A549 (cell line): ENCODE data around the gene UST. TPM values are rescaled to one million over a fixed set of nuclear protein-coding genes. Genes with fewer than 3 reads are reported as not detected.

ENCODE experiments used
- ATAC-seq, 2 experiments: fragments of 200-7000 bp in 1 of 2; fragments of >200 bp in 1 of 2; cut with Nextera tagmentation in 1 of 2; cut with Tn5 transposase in 1 of 2; 3 replicates each; pipeline versions ENCODE4 v1.8.0 to v1.9.1; 2018 to 2020; ENCODE audit warnings: mild to moderate bottlenecking in 1 of 2, moderate library complexity in 1 of 2
- CTCF ChIA-PET: fragments of 300-600 bp; sonication (Branson Sonifier 250); formaldehyde crosslinking; extraction: SDS; loops from one replicate; lab custom pipeline; 2021; ENCODE audit warnings: antibody characterized with exemption, inconsistent platforms; lab: Yijun Ruan, JAX
- POLR2A ChIA-PET: fragments of 350-600 bp; formaldehyde crosslinking; extraction: SDS; loops from one replicate; lab custom pipeline; 2021; ENCODE audit warnings: antibody characterized with exemption, inconsistent platforms; lab: Yijun Ruan, JAX
- DNase-seq, 2 experiments: peaks; one replicate each; pipeline versions ENCODE4 v3.0.0 to v3.0.0-alpha.2; 2011 to 2016; ENCODE audit warnings: low read depth in 1 of 2, low spot score in 1 of 2
- FAIRE-seq: peaks from 2 replicates; lab custom pipeline; 2011; peaks lifted over from hg19 to GRCh38; lab: Jason Lieb, UNC
- H3K27ac ChIP-seq, 2 experiments: fragments of >200 bp; sonication (Bioruptor Twin); formaldehyde crosslinking; 3 replicates each; pipeline ENCODE4 v1.5.1; 2016 to 2017
- H3K4me1 ChIP-seq: fragments of >200 bp; sonication (Bioruptor Twin); formaldehyde crosslinking; 3 replicates; pipeline ENCODE4 v1.6.1; 2016
- H3K4me2 ChIP-seq: fragments of >200 bp; sonication (Bioruptor Twin); formaldehyde crosslinking; 3 replicates; pipeline ENCODE4 v1.6.1; 2016
- H3K4me3 ChIP-seq: fragments of >200 bp; sonication (Bioruptor Twin); formaldehyde crosslinking; 3 replicates; pipeline ENCODE4 v1.5.1; 2016
- H3K9me3 ChIP-seq: fragments of >200 bp; sonication (Bioruptor Twin); formaldehyde crosslinking; 3 replicates; pipeline ENCODE4 v1.6.1; 2016
- BHLHE40 ChIP-seq: IDR thresholded peaks from 2 replicates; pipeline ENCODE4 v1.6.1; 2012; ENCODE audit warnings: low read depth, low read length, inconsistent platforms
- CBX2 ChIP-seq: fragments of 200-600 bp; sonication (generic); IDR thresholded peaks from 2 replicates; pipeline ENCODE4 v1.6.1; 2016; ENCODE audit warnings: low read depth, mild to moderate bottlenecking, borderline replicate concordance
- CBX8 ChIP-seq: fragments of 200-600 bp; sonication (generic); IDR thresholded peaks from 2 replicates; pipeline ENCODE4 v1.6.1; 2016
- EHMT2 ChIP-seq: fragments of 200-600 bp; sonication (generic); IDR thresholded peaks from 2 replicates; pipeline ENCODE4 v1.6.1; 2016; ENCODE audit warnings: antibody characterized with exemption, low read depth, mild to moderate bottlenecking, moderate library complexity
- ESRRA ChIP-seq: fragments of 150-350 bp; IDR thresholded peaks from 2 replicates; pipeline ENCODE4 v1.6.1; 2014; ENCODE audit warnings: mild to moderate bottlenecking, low read length, borderline replicate concordance
- FOSB ChIP-seq: fragments of 250-450 bp; sonication (Bioruptor Pico); IDR thresholded peaks from 2 replicates; pipeline ENCODE4 v1.5.0; 2020; ENCODE audit warnings: mild to moderate bottlenecking, moderate library complexity
- FOSL2 ChIP-seq, 2 experiments: fragments of 450-650 bp in 1 of 2; fragments of >200 bp in 1 of 2; sonication (Bioruptor Twin) in 1 of 2; formaldehyde crosslinking; IDR thresholded peaks; 2 replicates each; pipeline versions ENCODE4 v1.5.0 to v1.6.1; 2016 to 2020; ENCODE audit warnings: mild to moderate bottlenecking in 1 of 2, moderate library complexity in 1 of 2
- HOXA7 ChIP-seq: fragments of 250-450 bp; sonication (Bioruptor Pico); IDR thresholded peaks from 2 replicates; pipeline ENCODE4 v1.5.0; 2020; ENCODE audit warnings: mild to moderate bottlenecking, moderate library complexity
- HOXB5 ChIP-seq: fragments of 250-450 bp; sonication (Bioruptor Pico); IDR thresholded peaks from 2 replicates; pipeline ENCODE4 v1.5.0; 2020; ENCODE audit warnings: mild to moderate bottlenecking, moderate library complexity
- JUNB ChIP-seq: fragments of >200 bp; sonication (Bioruptor Twin); formaldehyde crosslinking; IDR thresholded peaks from 2 replicates; pipeline ENCODE4 v1.6.1; 2016
- MAZ ChIP-seq: fragments of 150-350 bp; IDR thresholded peaks from 2 replicates; pipeline ENCODE4 v1.6.1; 2014; ENCODE audit warnings: antibody characterized with exemption, low read depth, low read length, borderline replicate concordance
- NPAS2 ChIP-seq: fragments of 250-450 bp; sonication (Bioruptor Pico); IDR thresholded peaks from 2 replicates; pipeline ENCODE4 v1.8.0; 2022; ENCODE audit warnings: mild to moderate bottlenecking, moderate library complexity, borderline replicate concordance
- POLR2A ChIP-seq: IDR thresholded peaks from 2 replicates; pipeline ENCODE4 v1.6.1; 2012; ENCODE audit warnings: mild to moderate bottlenecking, low read length
- POLR2AphosphoS2 ChIP-seq: conservative IDR thresholded peaks from 2 replicates; pipeline ENCODE4 v1.6.1; 2012; ENCODE audit warnings: low read length, improper control_type of control experiment, inconsistent platforms
- RAD21 ChIP-seq, 2 experiments: fragments of >200 bp in 1 of 2; sonication (Bioruptor Twin) in 1 of 2; formaldehyde crosslinking in 1 of 2; IDR thresholded peaks in 1 of 2; conservative IDR thresholded peaks in 1 of 2; 2 replicates in 1 of 2; 3 replicates in 1 of 2; pipeline ENCODE4 v1.6.1; 2012 to 2018; ENCODE audit warnings: inconsistent platforms in 1 of 2
- RARB ChIP-seq: fragments of 250-450 bp; sonication (Bioruptor Pico); IDR thresholded peaks from 2 replicates; pipeline ENCODE4 v1.8.0; 2021; ENCODE audit warnings: mild to moderate bottlenecking, moderate library complexity
- RCOR1 ChIP-seq: fragments of 150-350 bp; IDR thresholded peaks from 2 replicates; pipeline ENCODE4 v1.6.1; 2014; ENCODE audit warnings: antibody characterized with exemption, low read length, low read depth
- SREBF2 ChIP-seq: fragments of 450-650 bp; IDR thresholded peaks from 2 replicates; pipeline ENCODE4 v1.6.1; 2014; ENCODE audit warnings: mild to moderate bottlenecking, moderate library complexity
- TP53 ChIP-seq: fragments of 250-450 bp; sonication (Bioruptor Pico); IDR thresholded peaks from 2 replicates; pipeline ENCODE4 v1.5.0; 2021; ENCODE audit warnings: mild to moderate bottlenecking, moderate library complexity
- USF2 ChIP-seq: fragments of 450-650 bp; IDR thresholded peaks from 2 replicates; pipeline ENCODE4 v1.6.1; 2014; ENCODE audit warnings: antibody characterized with exemption
- ZC3H11A ChIP-seq: fragments of 450-650 bp; IDR thresholded peaks from 2 replicates; pipeline ENCODE4 v1.6.1; 2014; ENCODE audit warnings: antibody characterized with exemption, mild to moderate bottlenecking
- ZSCAN20 ChIP-seq: fragments of 250-450 bp; sonication (Bioruptor Pico); IDR thresholded peaks from 2 replicates; pipeline ENCODE4 v1.8.0; 2022; ENCODE audit warnings: mild to moderate bottlenecking, moderate library complexity
- WGBS: methylation state at CpG from one replicate; pipeline ENCODE4 v1.1.6; 2017; ENCODE audit errors: missing lambda C conversion rate; 5-methylcytosine and 5-hydroxymethylcytosine counted together
- polyA plus RNA-seq, 4 experiments: library from polyadenylated mRNA; depleted of rRNA in 3 of 4; stranded (reverse); fragments of >200 nt; fragmentation: RNase III in 1 of 4; extraction: RNeasy Plus Mini Kit Qiagen cat#74134 plus additional on column Dnase treatment in 1 of 4; gene quantifications; 2 replicates in 3 of 4; 3 replicates in 1 of 4; pipeline ENCODE4 v1.2.3, GENCODE V29; 2011 to 2017
- TF ChIP-seq, protein P1 (sequence below): fragments of >200 bp; sonication (Bioruptor Twin); formaldehyde crosslinking; IDR thresholded peaks from 3 replicates; pipeline ENCODE4 v1.6.1; 2016
- TF ChIP-seq, protein P2 (sequence below): IDR thresholded peaks from 2 replicates; pipeline ENCODE4 v1.6.1; 2012

UST gene
- polyA plus RNA-seq, 2 of the 4 experiments (the other 2 are of a cell fraction), result 0.54 to 1.7 TPM

DNA sequence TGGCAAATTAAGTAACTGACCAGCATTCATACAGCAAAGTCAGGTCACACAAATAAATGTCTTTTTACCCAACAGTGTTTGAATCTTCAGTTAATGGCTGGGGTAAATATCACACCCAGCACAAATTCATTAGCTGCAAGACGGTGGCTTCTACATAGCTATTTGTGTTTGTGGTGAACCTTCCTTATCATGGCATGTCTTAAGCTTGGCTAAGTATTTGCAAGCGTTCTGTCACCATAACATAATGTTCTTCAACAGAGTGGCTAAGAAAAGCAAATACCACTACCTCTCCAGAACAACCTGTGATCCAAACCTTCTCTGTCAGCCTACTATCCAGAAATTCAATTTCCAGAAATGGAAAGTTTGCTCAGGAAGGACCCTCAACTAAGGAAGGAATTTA, 315.1 kb downstream of the UST start:
- DNase-seq, result no peak
- ChIA-PET CTCF (interaction anchor here (0.6 to 1.2 kb wide), 2 partner anchors 13 to 723 kb away, joined by 5 read pairs; no protein-coding TSS in a partner anchor), POLR2A (interaction anchor here (1.4 kb wide), 1 partner anchor 30 kb away, joined by 6 read pairs; no protein-coding TSS in a partner anchor)
- 92% methylated on average over 2 of the region's 2 CpGs for WGBS
- no peak for FAIRE-seq
- H3K4me2 ChIP-seq, result peak overlapping the region; percentile 64
- H3K9me3 ChIP-seq, result no peaks in the 10 kb centered on the region
- H3K4me3 ChIP-seq, result no peak overlapping the region
- TF ChIP-seq TP53 (CRISPR knock-in tag), result no peak
- no peak for TF ChIP-seq ESRRA
- TF ChIP-seq, all 56 proteins: peak for 0
- Histone ChIP-seq H3K27ac (peak overlapping the region; percentile 63 to 71; a peak in 5 of 6 replicates), H3K4me1 (peaks cover 42% of the 10 kb centered on the region)
- ATAC-seq, result no peak

DNA sequence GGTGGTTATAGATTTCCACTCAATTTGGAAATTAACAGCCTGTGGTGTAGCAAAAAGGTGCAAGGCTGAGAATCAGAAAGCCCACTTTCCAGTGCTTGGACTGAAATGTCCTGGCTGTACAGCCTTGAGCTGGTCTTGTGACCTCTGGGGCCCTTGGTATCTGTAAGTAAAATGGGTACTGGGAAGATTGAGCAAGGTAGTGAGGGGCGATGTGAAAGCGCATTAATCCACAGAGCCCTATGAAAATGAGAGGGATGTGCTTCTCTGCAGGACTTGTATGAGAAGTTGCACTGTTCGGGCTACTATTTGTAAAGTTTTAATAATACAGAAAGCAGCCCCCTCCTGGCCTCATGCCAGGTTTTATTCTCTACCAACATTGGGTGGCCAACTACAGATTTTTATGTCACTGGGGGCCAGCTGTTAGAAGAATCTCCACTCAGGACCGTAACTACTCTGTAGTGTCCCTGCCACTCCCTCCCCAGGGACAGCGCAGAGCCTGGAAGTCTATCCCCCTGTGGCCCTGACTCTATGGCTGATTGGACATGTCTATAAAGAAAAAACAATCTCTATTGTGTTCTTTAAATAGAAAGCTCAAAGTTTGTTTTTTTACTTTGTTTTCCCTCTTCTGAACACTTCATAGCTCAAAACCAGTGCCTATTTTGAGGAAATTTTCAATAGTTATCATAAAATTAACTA, 316.0 kb downstream of the UST start:
- ATAC-seq (no peak), FAIRE-seq (no peak), DNase-seq (no peak)
- Histone ChIP-seq H3K4me1 (peaks cover 36% of the 10 kb centered on the region), H3K4me3 (no peak overlapping the region), H3K27ac (peak overlapping the region; percentile 53 to 71; a peak in 3 of 6 replicates), H3K4me2 (no peak overlapping the region; the same call in 2 of the 3 replicates), H3K9me3 (no peaks in the 10 kb centered on the region)
- TF ChIP-seq POLR2A (no peak), HOXB5 (CRISPR knock-in tag) (no peak), ZC3H11A (no peak), BHLHE40 (no peak), SREBF2 (no peak), TP53 (CRISPR knock-in tag) (no peak), MAZ (no peak), FOSL2 (IDR thresholded peaks at IDR 0.05) (no peak), FOSL2 (CRISPR knock-in tag; IDR thresholded peaks at IDR 0.05) (no peak), RAD21 (conservative IDR thresholded peaks at IDR 0.05 in 1 of 2, IDR thresholded peaks at IDR 0.05 in 1 of 2) (no peak)
- CTCF ChIA-PET, result interaction anchor here (0.6 to 1.3 kb wide), 4 partner anchors 13 to 724 kb away, joined by 3 to 5 read pairs (median 4); no protein-coding TSS in a partner anchor
- 98% methylated on average over 5 of the region's 5 CpGs for whole genome bisulfite sequencing
- POLR2A ChIA-PET, result interaction anchor here (1.1 kb wide), 1 partner anchor 30 kb away, joined by 3 read pairs; no protein-coding TSS in a partner anchor

- FAIRE-seq, result no peak
These were observed 316.6 kb downstream of the UST start for GRCh38 chr6:149063468-149063867.

More at GRCh38 chr6:149063468-149063867, 316.6 kb downstream of the UST start:
- ChIA-PET POLR2A (interaction anchor here (1.1 kb wide), 1 partner anchor 31 kb away, joined by 3 read pairs; no protein-coding TSS in a partner anchor), CTCF (interaction anchor here (0.6 to 1.8 kb wide), 5 partner anchors 12 to 368 kb away, joined by 3 to 6 read pairs (median 4); no protein-coding TSS in a partner anchor)
- H3K4me1 ChIP-seq, result peaks cover 36% of the 10 kb centered on the region
- H3K4me3 ChIP-seq, result no peak overlapping the region
- peak overlapping the region; percentile 12 to 53; a peak in 1 of 6 replicates for H3K27ac ChIP-seq
- TF ChIP-seq HOXA7 (CRISPR knock-in tag), result no peak
- TF ChIP-seq POLR2AphosphoS2, result no peak
- no peak for TF ChIP-seq FOSL2 (IDR thresholded peaks at IDR 0.05)
- TF ChIP-seq FOSL2 (CRISPR knock-in tag; IDR thresholded peaks at IDR 0.05), result no peak
- TF ChIP-seq CBX8, result no peak
- TF ChIP-seq RARB, result no peak
- no peak for TF ChIP-seq RCOR1
- TF ChIP-seq, protein P1, sequence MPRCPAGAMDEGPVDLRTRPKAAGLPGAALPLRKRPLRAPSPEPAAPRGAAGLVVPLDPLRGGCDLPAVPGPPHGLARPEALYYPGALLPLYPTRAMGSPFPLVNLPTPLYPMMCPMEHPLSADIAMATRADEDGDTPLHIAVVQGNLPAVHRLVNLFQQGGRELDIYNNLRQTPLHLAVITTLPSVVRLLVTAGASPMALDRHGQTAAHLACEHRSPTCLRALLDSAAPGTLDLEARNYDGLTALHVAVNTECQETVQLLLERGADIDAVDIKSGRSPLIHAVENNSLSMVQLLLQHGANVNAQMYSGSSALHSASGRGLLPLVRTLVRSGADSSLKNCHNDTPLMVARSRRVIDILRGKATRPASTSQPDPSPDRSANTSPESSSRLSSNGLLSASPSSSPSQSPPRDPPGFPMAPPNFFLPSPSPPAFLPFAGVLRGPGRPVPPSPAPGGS, result no peak
- TF ChIP-seq ZC3H11A, result no peak
- TF ChIP-seq EHMT2, result no peak
- no peak for TF ChIP-seq JUNB
- TF ChIP-seq USF2, result no peak
- no peak for TF ChIP-seq CBX2
- TF ChIP-seq, protein P2, sequence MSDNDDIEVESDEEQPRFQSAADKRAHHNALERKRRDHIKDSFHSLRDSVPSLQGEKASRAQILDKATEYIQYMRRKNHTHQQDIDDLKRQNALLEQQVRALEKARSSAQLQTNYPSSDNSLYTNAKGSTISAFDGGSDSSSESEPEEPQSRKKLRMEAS, result no peak
- TF ChIP-seq NPAS2, result no peak
- no peak for TF ChIP-seq FOSB (CRISPR knock-in tag)
- no peak for TF ChIP-seq ZSCAN20 (CRISPR knock-in tag)
- no peak for TF ChIP-seq SREBF2
- H3K9me3 ChIP-seq, result no peaks in the 10 kb centered on the region
- no peak for DNase-seq
- WGBS, result 89% methylated on average over 3 of the region's 3 CpGs
- no peak overlapping the region for H3K4me2 ChIP-seq
- ATAC-seq, result no peak
